Stimulated activated naive CD8-positive, alpha-beta T cell treated with anti-CD3 and anti-CD28 coated beads, Interleukin-15, Interleukin-2, amounts not matched to agents 100 ng/mL and 50 ng/mL, for 24 hours (primary cell): Measurements from ENCODE around the gene DDX10.

Source experiments
- H3K27ac Mint-ChIP-seq: one replicate; pipeline ENCODE4 v1.8.0; 2021; ENCODE audit warnings: mild to moderate bottlenecking, mixed read lengths
- H3K27me3 Mint-ChIP-seq: one replicate; pipeline ENCODE4 v1.8.0; 2021; ENCODE audit warnings: mixed read lengths
- H3K36me3 Mint-ChIP-seq: one replicate; pipeline ENCODE4 v1.8.0; 2021; ENCODE audit warnings: low read depth, mixed read lengths
- H3K4me1 Mint-ChIP-seq: one replicate; pipeline ENCODE4 v1.8.0; 2021; ENCODE audit warnings: low read depth, mixed read lengths
- H3K4me3 Mint-ChIP-seq: one replicate; pipeline ENCODE4 v1.8.0; 2021; ENCODE audit warnings: mild to moderate bottlenecking, mixed read lengths
- H3K9me3 Mint-ChIP-seq: one replicate; pipeline ENCODE4 v1.8.0; 2021; ENCODE audit warnings: mixed read lengths

The DDX10 gene

DNA sequence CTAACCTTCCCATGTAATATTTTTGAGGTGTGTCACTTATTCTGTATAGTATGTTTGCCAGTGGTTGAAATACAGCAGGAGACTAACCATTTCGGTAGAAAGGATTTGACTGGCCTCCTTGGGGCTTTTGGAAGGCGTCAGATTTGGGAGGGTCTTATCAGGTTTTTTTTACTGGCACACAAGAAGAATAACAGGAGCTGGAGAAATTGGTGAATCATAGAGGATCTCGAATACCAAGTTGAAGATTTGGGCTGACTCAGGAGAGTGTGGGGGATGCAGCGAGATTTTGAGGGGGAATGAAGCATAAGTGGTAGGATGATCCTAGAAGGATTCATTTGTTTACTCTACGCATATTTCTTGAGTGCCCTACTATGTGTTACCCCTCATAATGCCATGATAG, 200.5 kb downstream of the DDX10 start:
- no peak overlapping the region for H3K27ac Mint-ChIP-seq
- peaks cover 6% of the 10 kb centered on the region for H3K36me3 Mint-ChIP-seq
- no peak overlapping the region for H3K4me3 Mint-ChIP-seq
- peaks cover 27% of the 10 kb centered on the region for H3K4me1 Mint-ChIP-seq
- H3K9me3 Mint-ChIP-seq: no peaks in the 10 kb centered on the region
- no peaks in the 10 kb centered on the region for H3K27me3 Mint-ChIP-seq

DNA sequence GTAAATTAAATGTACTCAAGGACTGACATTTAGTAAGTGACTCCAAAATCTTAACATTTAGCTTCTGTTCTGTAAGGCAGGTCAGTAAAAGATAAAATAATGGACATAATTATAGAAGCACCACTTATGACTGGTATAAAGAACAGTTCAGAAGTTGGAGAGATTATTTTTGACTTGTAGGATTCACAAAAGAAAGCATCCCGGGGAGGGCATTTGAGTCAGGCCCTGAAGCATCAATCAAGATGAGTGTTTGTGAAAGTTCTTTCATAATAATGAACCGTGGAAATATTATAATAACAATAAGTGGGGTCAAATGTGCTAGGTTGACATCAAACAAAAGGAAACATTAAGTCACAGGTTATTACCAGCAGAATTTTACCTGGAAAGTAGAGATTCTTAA, 201.9 kb downstream of the DDX10 start:
- H3K36me3 Mint-ChIP-seq: peaks cover 4% of the 10 kb centered on the region
- H3K9me3 Mint-ChIP-seq: no peaks in the 10 kb centered on the region
- H3K27ac Mint-ChIP-seq: no peak overlapping the region
- peaks cover 27% of the 10 kb centered on the region for H3K4me1 Mint-ChIP-seq
- no peak overlapping the region for H3K4me3 Mint-ChIP-seq
- H3K27me3 Mint-ChIP-seq: no peaks in the 10 kb centered on the region

DNA sequence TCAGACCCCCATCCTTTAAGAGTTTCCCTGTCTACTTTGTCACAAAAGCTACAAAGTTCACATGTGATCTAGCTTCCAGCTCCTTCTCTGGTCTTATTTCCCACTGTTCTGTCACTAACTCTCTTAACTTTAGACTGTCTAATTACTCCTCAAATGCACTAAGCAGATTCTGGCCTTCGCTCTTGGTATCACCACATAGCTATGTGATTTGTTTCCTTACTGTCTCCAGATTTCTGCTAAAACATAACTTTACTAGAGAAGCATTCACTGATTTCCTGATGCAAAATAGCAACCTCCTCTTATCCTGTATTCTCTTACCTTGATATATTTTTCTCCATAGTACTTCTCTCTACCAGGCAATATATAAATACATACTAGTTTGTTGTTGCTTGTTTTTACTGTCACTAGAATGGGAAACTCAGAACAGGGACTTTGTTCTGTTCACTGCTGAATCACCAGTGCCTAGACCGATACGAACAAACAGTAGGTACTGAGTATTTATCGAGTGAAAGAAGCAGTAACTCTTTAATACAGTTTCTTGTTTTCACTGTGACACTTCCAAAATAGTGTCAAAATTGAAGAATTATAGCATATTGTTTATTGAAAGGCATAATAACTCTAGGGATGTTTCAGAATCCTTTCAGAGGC, 205.6 kb downstream of the DDX10 start:
- Mint-ChIP-seq H3K27me3 (no peaks in the 10 kb centered on the region), H3K36me3 (peaks cover 4% of the 10 kb centered on the region), H3K27ac (peak overlapping the region; percentile 0), H3K9me3 (no peaks in the 10 kb centered on the region), H3K4me1 (peaks cover 38% of the 10 kb centered on the region), H3K4me3 (no peak overlapping the region)

DNA sequence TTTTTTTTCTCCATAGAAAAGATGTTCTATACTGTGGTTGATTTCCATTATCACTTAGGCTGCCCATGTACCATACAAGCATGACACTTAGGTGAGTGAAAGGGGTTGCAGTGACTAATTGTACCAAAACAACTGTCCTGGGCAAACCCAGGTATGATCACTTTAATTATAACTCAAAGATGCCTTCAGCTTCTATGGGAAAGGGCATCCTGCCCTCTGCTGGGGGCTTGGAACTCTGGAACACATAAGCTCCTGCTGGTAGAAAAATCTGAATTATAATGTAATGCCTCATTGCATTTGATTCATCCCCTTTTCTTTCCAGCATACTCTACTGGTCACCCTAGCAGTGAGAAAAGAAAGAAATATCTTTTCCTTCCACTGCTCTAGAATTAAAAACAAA, 206.3 kb downstream of the DDX10 start:
- no peaks in the 10 kb centered on the region for H3K27me3 Mint-ChIP-seq
- no peaks in the 10 kb centered on the region for H3K9me3 Mint-ChIP-seq

DNA sequence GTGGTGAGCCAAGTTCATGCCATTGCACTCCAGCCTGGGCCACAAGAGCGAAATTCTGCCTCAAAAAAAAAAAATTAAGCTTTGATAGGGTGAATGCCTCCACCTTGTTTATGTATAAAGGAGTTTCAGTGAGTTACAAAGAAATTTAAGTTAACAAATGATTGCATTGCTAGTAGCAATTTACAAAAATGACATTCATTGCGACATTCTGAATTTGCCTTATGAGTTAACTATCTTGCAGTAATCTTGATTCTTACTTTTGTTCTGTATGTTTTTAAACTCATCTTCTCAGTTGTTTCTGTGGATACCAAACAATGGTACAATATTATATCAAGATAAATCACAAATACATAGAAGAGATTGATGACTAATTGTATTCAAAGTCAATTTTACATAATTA, 207.0 kb downstream of the DDX10 start:
- H3K27ac Mint-ChIP-seq: no peak overlapping the region
- no peaks in the 10 kb centered on the region for H3K27me3 Mint-ChIP-seq
- no peak overlapping the region for H3K4me3 Mint-ChIP-seq
- H3K4me1 Mint-ChIP-seq: peaks cover 32% of the 10 kb centered on the region
- H3K9me3 Mint-ChIP-seq: no peaks in the 10 kb centered on the region
- peaks cover 4% of the 10 kb centered on the region for H3K36me3 Mint-ChIP-seq

More for the DNA sequence above, 206.3 kb downstream of the DDX10 start:
- H3K36me3 Mint-ChIP-seq: peaks cover 4% of the 10 kb centered on the region
- no peak overlapping the region for H3K27ac Mint-ChIP-seq
- H3K4me1 Mint-ChIP-seq: peaks cover 35% of the 10 kb centered on the region
- H3K4me3 Mint-ChIP-seq: no peak overlapping the region

DNA sequence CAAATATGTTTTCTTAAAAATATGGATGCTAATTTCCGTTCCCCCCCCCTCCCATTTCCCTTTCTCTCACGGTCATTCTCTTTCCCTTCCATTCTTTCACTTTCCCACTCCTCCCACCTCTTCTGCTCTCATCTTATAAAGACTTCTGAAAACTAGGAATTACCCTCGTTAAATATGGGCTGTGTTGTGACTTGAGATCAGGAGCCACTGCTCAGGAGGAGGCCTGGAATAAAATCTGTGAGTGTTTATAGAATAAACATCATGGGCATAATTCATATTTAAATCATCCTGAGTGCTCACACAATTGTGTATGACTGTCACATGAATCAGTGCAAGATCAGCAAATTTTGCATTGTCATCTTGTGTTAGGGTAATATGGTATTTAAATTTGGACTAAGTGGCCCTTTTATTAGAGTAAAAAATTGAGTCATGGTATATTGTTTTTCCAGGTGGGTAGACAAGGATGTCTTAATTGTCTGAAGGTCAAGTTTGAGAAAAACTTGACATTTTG, 208.0 kb downstream of the DDX10 start:
- Mint-ChIP-seq H3K9me3 (no peaks in the 10 kb centered on the region), H3K36me3 (peaks cover 9% of the 10 kb centered on the region), H3K27me3 (no peaks in the 10 kb centered on the region), H3K27ac (no peak overlapping the region), H3K4me1 (peaks cover 26% of the 10 kb centered on the region), H3K4me3 (no peak overlapping the region)

DNA sequence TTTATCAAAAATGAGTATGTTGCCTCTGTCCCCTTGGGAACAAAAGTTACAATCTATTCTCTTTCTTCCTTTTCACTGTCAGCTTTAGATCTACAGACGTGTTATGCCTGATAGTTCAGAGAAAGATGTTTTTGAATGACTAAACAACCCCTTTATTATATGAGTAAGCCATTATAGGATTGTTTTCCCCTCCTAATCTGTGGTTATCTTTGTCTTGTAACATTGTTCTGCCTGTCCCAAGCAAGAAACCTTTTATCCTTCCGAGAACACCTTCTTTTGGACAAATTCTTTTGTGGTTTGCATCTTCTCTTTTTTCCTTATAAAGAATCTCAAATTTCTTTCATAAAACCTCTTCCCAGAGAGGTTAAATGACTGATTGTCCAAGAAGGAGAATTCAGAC, 208.4 kb downstream of the DDX10 start:
- Mint-ChIP-seq H3K27me3 (no peaks in the 10 kb centered on the region), H3K27ac (no peak overlapping the region), H3K4me1 (peaks cover 22% of the 10 kb centered on the region)

DNA sequence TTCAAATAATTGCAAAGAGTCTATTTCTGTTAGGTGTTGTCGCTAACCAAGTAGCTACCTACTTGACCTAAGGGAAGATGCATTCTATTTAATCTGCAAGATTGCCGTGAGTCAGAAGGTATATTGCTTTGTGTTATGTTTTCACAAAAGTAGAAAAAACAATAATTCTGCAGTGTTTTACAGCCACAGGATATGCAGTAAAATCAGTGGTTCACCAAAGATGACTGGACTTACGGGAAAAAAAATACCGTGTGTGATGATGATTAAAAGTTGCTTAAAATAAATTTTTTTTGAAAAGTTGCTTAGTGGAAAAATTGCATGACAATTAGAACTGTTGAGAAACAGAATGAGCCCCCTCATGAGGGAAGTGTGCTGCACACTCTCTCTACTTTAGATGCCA, 209.1 kb downstream of the DDX10 start:
- Mint-ChIP-seq H3K27me3 (no peaks in the 10 kb centered on the region), H3K36me3 (peaks cover 13% of the 10 kb centered on the region), H3K4me3 (no peak overlapping the region)

More for the DNA sequence above, 208.4 kb downstream of the DDX10 start:
- no peaks in the 10 kb centered on the region for H3K9me3 Mint-ChIP-seq
- peaks cover 13% of the 10 kb centered on the region for H3K36me3 Mint-ChIP-seq
- no peak overlapping the region for H3K4me3 Mint-ChIP-seq

DNA sequence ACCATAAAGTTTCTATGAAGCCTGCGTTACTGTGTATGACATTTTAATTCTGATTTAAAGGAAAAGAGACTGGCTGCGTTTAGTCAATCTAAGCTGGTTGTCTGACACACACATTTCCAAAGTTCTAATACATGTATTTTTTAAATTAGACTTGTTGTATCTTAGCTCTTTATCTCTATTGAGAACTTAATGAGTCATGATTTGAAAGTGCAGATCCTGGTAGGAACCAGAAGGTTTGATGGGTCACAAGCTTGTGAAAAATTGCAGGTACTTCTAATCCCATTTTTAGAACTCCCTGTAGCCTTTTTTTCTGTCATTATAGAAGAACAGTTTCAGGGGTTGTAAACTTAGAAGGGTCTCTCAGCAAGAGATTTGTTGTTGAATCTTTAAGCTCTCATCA, 210.3 kb downstream of the DDX10 start:
- Mint-ChIP-seq H3K27me3 (no peaks in the 10 kb centered on the region), H3K36me3 (peaks cover 13% of the 10 kb centered on the region), H3K4me3 (no peak overlapping the region), H3K27ac (no peak overlapping the region), H3K4me1 (peaks cover 14% of the 10 kb centered on the region), H3K9me3 (no peaks in the 10 kb centered on the region)

More for the DNA sequence above, 209.1 kb downstream of the DDX10 start:
- peaks cover 15% of the 10 kb centered on the region for H3K4me1 Mint-ChIP-seq
- H3K9me3 Mint-ChIP-seq: no peaks in the 10 kb centered on the region
- no peak overlapping the region for H3K27ac Mint-ChIP-seq

DNA sequence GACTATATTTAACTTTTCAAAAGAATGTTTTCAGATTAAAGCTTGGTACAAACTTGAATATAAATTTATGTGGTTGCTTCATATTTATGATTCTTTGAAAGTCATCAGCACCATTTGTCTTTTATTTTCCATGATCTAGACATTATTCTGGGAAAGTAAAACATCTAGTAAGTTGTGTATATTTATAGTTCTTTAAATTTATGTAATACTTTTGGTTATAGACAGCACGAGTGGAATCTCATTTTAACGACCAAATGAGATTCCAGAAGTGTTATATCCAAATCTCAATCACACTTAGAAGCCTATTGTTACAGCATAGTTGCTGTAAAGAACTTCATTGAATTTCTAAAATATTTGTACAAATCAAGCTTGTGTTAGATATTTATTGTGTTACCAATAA, 212.3 kb downstream of the DDX10 start:
- H3K4me3 Mint-ChIP-seq: no peak overlapping the region
- H3K27me3 Mint-ChIP-seq: no peaks in the 10 kb centered on the region
- H3K36me3 Mint-ChIP-seq: peaks cover 9% of the 10 kb centered on the region
- no peaks in the 10 kb centered on the region for H3K9me3 Mint-ChIP-seq
- H3K4me1 Mint-ChIP-seq: peaks cover 17% of the 10 kb centered on the region
- no peak overlapping the region for H3K27ac Mint-ChIP-seq

DNA sequence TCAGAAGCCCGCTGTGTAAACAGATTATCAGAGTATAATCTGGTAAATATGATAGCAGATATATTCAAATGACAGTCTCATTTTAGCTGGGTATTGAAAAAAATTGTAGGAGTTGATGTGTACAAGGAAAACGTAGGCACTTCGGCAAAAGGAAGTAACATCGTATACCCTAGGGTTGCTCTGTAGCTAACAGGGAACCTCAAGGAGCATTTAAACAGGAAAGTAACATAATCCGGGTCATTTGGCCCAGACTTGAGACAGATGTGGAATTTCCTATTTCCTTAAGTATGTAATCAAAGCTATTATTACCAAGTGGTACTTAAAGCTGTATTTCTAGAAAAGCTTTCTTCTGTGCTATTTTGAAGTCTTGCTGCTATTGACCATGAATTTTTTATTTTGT, 215.6 kb downstream of the DDX10 start:
- H3K27me3 Mint-ChIP-seq: no peaks in the 10 kb centered on the region
- no peaks in the 10 kb centered on the region for H3K9me3 Mint-ChIP-seq
- no peak overlapping the region for H3K27ac Mint-ChIP-seq
- H3K36me3 Mint-ChIP-seq: peaks cover 9% of the 10 kb centered on the region
- peaks cover 10% of the 10 kb centered on the region for H3K4me1 Mint-ChIP-seq
- no peak overlapping the region for H3K4me3 Mint-ChIP-seq

DNA sequence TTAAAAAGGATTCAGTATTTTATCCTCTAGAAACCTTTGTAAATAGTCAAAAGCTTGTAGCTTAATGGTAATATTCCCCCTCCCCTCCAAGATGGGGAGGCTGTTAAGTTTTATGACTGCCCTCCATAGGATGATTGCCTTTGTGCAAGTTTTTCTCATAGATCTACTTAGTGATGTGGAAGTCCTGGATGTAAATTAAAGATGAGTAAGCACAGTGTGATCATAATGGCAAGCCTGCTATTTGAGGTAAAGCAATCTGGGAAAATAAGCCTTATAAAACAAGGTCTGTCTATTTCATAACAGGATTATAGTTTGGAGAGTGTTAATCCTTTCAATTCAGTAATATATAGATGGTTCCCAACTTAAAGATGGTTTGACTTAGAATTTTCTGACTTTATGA, 216.3 kb downstream of the DDX10 start:
- H3K36me3 Mint-ChIP-seq: peaks cover 9% of the 10 kb centered on the region
- H3K4me1 Mint-ChIP-seq: peaks cover 10% of the 10 kb centered on the region
- no peaks in the 10 kb centered on the region for H3K9me3 Mint-ChIP-seq
- H3K27ac Mint-ChIP-seq: no peak overlapping the region
- no peak overlapping the region for H3K4me3 Mint-ChIP-seq
- H3K27me3 Mint-ChIP-seq: no peaks in the 10 kb centered on the region

DNA sequence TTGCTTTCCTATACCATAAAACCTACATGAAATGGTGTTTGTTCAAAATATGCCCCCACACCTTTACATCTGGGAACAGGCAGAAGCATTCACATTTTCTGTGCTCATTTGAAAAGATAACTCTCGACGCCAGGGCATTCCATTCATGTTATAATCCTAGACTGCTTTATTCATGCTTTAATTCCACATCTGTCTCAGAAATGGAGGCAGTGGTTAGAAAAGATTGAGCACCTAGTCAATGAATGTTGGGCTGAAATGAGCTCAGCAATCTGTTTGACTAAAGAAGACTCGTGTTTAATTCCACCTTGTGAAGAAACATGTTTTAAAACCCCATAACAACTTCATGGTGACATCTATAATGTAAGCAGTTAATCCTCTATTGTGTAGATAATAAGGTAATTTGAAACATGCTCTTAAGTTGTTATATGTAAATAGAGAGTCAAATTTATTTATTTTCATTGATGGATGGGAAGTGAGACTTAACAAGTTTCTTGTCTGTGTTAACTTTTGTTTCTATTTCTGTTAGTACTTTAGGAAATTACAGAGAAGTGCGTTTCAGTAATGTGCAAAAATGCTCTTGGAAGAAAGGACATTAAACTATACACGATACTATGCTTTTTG, 217.5 kb downstream of the DDX10 start:
- Mint-ChIP-seq H3K36me3 (peaks cover 9% of the 10 kb centered on the region), H3K9me3 (no peaks in the 10 kb centered on the region), H3K27me3 (no peaks in the 10 kb centered on the region), H3K27ac (no peak overlapping the region), H3K4me1 (peaks cover 10% of the 10 kb centered on the region), H3K4me3 (no peak overlapping the region)

DNA sequence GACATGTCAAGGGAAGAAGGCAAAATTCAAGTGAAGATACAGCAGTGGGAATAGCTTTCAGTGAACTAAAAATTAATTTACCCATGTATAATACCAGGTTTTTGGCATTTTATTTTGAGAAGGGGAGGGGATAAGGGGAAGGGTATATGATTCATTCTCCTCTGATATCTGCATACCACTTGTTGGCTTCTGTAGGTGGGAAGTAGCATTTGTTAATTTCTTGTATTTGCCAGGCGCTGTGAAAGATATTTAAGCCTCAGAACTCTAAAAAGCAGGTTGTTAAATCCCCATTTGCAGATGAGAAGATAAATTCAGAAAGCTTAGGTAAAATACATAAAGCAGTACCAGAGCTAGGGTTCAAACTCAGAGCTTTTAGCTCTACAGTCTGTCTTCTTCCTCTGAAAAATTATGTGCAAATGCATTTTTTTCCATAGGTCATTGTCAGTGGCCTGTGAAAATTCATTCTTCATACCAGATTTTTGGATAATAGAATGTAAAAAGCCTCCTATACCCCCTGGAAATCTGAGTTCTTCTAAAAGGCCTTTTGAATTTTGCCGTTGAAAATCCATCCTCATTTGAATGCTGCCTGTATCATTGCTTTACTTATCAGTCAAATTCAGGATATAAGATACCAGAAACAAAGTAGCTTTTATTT, 221.3 kb downstream of the DDX10 start:
- Mint-ChIP-seq H3K4me3 (no peak overlapping the region), H3K9me3 (no peaks in the 10 kb centered on the region), H3K4me1 (peaks cover 22% of the 10 kb centered on the region), H3K36me3 (no peaks in the 10 kb centered on the region), H3K27ac (peak overlapping the region; percentile 50), H3K27me3 (no peaks in the 10 kb centered on the region)

DNA sequence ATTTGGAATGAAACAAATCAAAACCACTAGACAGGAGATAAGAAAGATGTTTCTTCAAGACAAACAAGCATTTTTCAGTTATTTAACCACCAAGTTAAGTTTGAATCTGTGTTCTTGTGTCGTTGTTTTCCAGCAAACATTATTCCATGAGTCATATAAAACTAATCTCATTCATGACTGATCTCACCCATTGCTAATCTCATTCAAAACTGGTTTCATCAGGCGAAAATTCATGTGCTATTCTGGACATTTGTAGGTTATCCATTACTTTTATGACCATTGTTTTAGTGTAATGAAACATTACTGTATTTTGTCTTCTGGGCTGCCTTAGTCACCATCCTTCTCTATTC, 221.8 kb downstream of the DDX10 start:
- no peak overlapping the region for H3K4me3 Mint-ChIP-seq
- no peaks in the 10 kb centered on the region for H3K36me3 Mint-ChIP-seq
- peak overlapping the region; percentile 10 for H3K27ac Mint-ChIP-seq
- H3K27me3 Mint-ChIP-seq: no peaks in the 10 kb centered on the region
- no peaks in the 10 kb centered on the region for H3K9me3 Mint-ChIP-seq
- H3K4me1 Mint-ChIP-seq: peaks cover 22% of the 10 kb centered on the region
